SK-N-MC (cell line): ENCODE measurements around the gene KRTAP19-1.

Source experiments
- EZH2 ChIP-seq: fragments of 200-600 bp; sonication (generic); IDR thresholded peaks from one replicate; pipeline ENCODE4 v1.6.1; 2017; ENCODE audit warnings: antibody characterized with exemption
- FOXP2 ChIP-seq: optimal IDR thresholded peaks from 2 replicates; pipeline ENCODE3; 2011; ENCODE audit warnings: mild to moderate bottlenecking, moderate library complexity; ENCODE audit not compliant: insufficient read depth; ENCODE audit errors: extremely low read length, control extremely low read depth
- POLR2AphosphoS5 ChIP-seq: IDR thresholded peaks from 2 replicates; pipeline ENCODE4 v1.6.1; 2012; ENCODE audit warnings: mild to moderate bottlenecking, low read depth, low read length, borderline replicate concordance

GRCh38 chr21:30502041-30502440 is 21.9 kb upstream of the KRTAP19-1 start, which contains the start of gene KRTAP19-5:
- TF ChIP-seq EZH2 (no peak), POLR2AphosphoS5 (no peak), FOXP2 (no peak)
